ENCODE measurements around the gene ASXL3.

DNA sequence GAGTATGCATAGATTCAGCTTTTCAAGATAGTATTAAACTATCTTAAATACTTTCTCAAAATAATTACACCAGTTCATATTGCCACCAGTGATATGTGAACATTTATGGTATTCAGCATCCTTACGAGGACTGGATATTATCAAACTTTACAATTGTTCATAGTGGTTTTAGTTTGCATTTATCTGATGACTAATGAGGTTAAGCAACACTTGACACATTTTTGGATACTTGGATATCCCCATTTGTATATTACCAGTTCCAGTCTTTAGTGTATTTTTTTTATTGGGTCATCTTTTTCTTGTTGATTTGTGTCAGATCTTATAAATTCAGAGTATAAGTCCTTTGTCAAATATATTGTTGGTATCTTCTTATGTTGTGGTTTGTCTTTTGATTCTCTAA is 128.4 kb downstream of the ASXL3 start:
- TF ChIP-seq TAF1 (IDR thresholded peaks at IDR 0.05; ENCODE audit: borderline replicate concordance, insufficient read depth, low read length) (no peak), POLR2AphosphoS5 (IDR thresholded peaks at IDR 0.05; ENCODE audit: low read depth, low read length) (no peak), SIN3A (IDR thresholded peaks at IDR 0.05; ENCODE audit: borderline replicate concordance, insufficient read depth, low read length) (no peak)
- TF ChIP-seq, protein P1, sequence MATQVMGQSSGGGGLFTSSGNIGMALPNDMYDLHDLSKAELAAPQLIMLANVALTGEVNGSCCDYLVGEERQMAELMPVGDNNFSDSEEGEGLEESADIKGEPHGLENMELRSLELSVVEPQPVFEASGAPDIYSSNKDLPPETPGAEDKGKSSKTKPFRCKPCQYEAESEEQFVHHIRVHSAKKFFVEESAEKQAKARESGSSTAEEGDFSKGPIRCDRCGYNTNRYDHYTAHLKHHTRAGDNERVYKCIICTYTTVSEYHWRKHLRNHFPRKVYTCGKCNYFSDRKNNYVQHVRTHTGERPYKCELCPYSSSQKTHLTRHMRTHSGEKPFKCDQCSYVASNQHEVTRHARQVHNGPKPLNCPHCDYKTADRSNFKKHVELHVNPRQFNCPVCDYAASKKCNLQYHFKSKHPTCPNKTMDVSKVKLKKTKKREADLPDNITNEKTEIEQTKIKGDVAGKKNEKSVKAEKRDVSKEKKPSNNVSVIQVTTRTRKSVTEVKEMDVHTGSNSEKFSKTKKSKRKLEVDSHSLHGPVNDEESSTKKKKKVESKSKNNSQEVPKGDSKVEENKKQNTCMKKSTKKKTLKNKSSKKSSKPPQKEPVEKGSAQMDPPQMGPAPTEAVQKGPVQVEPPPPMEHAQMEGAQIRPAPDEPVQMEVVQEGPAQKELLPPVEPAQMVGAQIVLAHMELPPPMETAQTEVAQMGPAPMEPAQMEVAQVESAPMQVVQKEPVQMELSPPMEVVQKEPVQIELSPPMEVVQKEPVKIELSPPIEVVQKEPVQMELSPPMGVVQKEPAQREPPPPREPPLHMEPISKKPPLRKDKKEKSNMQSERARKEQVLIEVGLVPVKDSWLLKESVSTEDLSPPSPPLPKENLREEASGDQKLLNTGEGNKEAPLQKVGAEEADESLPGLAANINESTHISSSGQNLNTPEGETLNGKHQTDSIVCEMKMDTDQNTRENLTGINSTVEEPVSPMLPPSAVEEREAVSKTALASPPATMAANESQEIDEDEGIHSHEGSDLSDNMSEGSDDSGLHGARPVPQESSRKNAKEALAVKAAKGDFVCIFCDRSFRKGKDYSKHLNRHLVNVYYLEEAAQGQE (IDR thresholded peaks at IDR 0.05; ENCODE audit: insufficient read depth in 1 of 2, low read depth in 2 of 2, low read length in 2 of 2), result no peak

Data from PFSK-1 (cell line).